A549 (cell line): ENCODE results near the gene KRTAP3-3.

Source experiments
- NR3C1 ChIP-seq: fragments of >200 bp; sonication (Bioruptor Twin); formaldehyde crosslinking; IDR thresholded peaks from 3 replicates; pipeline ENCODE4 v1.6.1; 2017
- RAD21 ChIP-seq, 2 experiments: fragments of >200 bp in 1 of 2; sonication (Bioruptor Twin) in 1 of 2; formaldehyde crosslinking in 1 of 2; IDR thresholded peaks in 1 of 2; conservative IDR thresholded peaks in 1 of 2; 2 replicates in 1 of 2; 3 replicates in 1 of 2; pipeline ENCODE4 v1.6.1; 2012 to 2018; ENCODE audit warnings: inconsistent platforms in 1 of 2
- TF ChIP-seq, protein P1 (sequence below): fragments of 250-450 bp; sonication (Bioruptor Pico); IDR thresholded peaks from 2 replicates; pipeline ENCODE4 v1.5.0; 2020; ENCODE audit warnings: low read depth, mild to moderate bottlenecking, moderate library complexity
- TF ChIP-seq, protein P2 (sequence below): fragments of >200 bp; sonication (Bioruptor Twin); formaldehyde crosslinking; IDR thresholded peaks from 3 replicates; pipeline ENCODE4 v1.5.1; 2016
- TF ChIP-seq, protein P3 (sequence below): fragments of 200-600 bp; sonication (generic); IDR thresholded peaks from 2 replicates; pipeline ENCODE4 v1.6.1; 2016; ENCODE audit warnings: antibody characterized with exemption, mild to moderate bottlenecking, moderate library complexity
- TF ChIP-seq, protein P4 (sequence below): IDR thresholded peaks from 2 replicates; pipeline ENCODE4 v1.6.1; 2012

DNA sequence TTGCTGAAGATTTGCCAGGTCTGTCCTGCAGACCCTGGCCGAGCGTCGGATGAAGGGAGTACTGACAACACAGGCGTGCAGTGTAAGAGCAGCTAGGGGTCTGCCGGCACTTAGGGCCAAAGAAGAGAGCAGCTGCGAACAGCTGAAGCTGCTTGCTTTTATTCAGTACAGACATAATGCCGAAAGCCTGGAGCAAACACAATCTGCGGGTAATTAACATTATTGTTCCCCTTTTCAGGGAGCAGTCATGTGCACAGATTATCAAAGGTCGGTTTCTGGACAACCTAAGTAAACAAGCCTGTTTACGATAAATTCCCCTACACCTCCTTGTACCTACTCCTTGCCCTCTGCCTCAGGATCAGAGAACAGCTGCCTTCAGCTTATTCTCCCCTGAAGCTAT is 44.5 kb downstream of the KRTAP3-3 start:
- TF ChIP-seq, protein P1, sequence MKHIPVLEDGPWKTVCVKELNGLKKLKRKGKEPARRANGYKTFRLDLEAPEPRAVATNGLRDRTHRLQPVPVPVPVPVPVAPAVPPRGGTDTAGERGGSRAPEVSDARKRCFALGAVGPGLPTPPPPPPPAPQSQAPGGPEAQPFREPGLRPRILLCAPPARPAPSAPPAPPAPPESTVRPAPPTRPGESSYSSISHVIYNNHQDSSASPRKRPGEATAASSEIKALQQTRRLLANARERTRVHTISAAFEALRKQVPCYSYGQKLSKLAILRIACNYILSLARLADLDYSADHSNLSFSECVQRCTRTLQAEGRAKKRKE, result no peak
- TF ChIP-seq, protein P2, sequence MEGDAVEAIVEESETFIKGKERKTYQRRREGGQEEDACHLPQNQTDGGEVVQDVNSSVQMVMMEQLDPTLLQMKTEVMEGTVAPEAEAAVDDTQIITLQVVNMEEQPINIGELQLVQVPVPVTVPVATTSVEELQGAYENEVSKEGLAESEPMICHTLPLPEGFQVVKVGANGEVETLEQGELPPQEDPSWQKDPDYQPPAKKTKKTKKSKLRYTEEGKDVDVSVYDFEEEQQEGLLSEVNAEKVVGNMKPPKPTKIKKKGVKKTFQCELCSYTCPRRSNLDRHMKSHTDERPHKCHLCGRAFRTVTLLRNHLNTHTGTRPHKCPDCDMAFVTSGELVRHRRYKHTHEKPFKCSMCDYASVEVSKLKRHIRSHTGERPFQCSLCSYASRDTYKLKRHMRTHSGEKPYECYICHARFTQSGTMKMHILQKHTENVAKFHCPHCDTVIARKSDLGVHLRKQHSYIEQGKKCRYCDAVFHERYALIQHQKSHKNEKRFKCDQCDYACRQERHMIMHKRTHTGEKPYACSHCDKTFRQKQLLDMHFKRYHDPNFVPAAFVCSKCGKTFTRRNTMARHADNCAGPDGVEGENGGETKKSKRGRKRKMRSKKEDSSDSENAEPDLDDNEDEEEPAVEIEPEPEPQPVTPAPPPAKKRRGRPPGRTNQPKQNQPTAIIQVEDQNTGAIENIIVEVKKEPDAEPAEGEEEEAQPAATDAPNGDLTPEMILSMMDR, result no peak
- TF ChIP-seq, protein P3, sequence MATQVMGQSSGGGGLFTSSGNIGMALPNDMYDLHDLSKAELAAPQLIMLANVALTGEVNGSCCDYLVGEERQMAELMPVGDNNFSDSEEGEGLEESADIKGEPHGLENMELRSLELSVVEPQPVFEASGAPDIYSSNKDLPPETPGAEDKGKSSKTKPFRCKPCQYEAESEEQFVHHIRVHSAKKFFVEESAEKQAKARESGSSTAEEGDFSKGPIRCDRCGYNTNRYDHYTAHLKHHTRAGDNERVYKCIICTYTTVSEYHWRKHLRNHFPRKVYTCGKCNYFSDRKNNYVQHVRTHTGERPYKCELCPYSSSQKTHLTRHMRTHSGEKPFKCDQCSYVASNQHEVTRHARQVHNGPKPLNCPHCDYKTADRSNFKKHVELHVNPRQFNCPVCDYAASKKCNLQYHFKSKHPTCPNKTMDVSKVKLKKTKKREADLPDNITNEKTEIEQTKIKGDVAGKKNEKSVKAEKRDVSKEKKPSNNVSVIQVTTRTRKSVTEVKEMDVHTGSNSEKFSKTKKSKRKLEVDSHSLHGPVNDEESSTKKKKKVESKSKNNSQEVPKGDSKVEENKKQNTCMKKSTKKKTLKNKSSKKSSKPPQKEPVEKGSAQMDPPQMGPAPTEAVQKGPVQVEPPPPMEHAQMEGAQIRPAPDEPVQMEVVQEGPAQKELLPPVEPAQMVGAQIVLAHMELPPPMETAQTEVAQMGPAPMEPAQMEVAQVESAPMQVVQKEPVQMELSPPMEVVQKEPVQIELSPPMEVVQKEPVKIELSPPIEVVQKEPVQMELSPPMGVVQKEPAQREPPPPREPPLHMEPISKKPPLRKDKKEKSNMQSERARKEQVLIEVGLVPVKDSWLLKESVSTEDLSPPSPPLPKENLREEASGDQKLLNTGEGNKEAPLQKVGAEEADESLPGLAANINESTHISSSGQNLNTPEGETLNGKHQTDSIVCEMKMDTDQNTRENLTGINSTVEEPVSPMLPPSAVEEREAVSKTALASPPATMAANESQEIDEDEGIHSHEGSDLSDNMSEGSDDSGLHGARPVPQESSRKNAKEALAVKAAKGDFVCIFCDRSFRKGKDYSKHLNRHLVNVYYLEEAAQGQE, result no peak
- TF ChIP-seq RAD21 (conservative IDR thresholded peaks at IDR 0.05 in 1 of 2, IDR thresholded peaks at IDR 0.05 in 1 of 2) (no peak), NR3C1 (no peak)
- TF ChIP-seq, protein P4, sequence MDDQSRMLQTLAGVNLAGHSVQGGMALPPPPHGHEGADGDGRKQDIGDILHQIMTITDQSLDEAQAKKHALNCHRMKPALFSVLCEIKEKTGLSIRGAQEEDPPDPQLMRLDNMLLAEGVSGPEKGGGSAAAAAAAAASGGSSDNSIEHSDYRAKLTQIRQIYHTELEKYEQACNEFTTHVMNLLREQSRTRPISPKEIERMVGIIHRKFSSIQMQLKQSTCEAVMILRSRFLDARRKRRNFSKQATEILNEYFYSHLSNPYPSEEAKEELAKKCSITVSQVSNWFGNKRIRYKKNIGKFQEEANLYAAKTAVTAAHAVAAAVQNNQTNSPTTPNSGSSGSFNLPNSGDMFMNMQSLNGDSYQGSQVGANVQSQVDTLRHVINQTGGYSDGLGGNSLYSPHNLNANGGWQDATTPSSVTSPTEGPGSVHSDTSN, result no peak
